HG02623 (cell line): Measurements from ENCODE around the gene PLEK2.
"Not testable (repeated sequence)": the region's sequence is repeated elsewhere in the genome, so short reads cannot be mapped to it uniquely, and the experiment has no call there.

ENCODE experiments used
- ATAC-seq: cut with Tn5 transposase; IDR thresholded peaks from one replicate; pipeline ENCODE4 v1.9.1; 2021; ENCODE audit warnings: moderate library complexity; ENCODE audit not compliant: unreplicated experiment

The PLEK2 gene

GRCh38 chr14:67365476-67365875 lies 46.5 kb downstream of the PLEK2 start:
- no peak for ATAC-seq

GRCh38 chr14:67360470-67361206 lies 51.3 kb downstream of the PLEK2 start:
- ATAC-seq = no peak

GRCh38 chr14:67359775-67360469 lies 52.0 kb downstream of the PLEK2 start, which contains the start of the genes ATP6V1D and EIF2S1:
ATP6V1D (minus strand) TSS chr14:67359804; CDS start chr14:67359698, 106 bp downstream.
EIF2S1 (plus strand) TSS chr14:67360328; CDS start chr14:67364768, 4,440 bp downstream.
- peak; percentile 86 for ATAC-seq

GRCh38 chr14:67358924-67359774 lies 52.8 kb downstream of the PLEK2 start:
- ATAC-seq = no peak

GRCh38 chr14:67357969-67358354 lies 54.0 kb downstream of the PLEK2 start:
- ATAC-seq = no peak

- ATAC-seq = no peak
These were observed 54.6 kb downstream of the PLEK2 start for GRCh38 chr14:67357186-67357968.

GRCh38 chr14:67352055-67352454 lies 59.9 kb downstream of the PLEK2 start:
- no peak for ATAC-seq

GRCh38 chr14:67345583-67345982 lies 66.4 kb downstream of the PLEK2 start:
- no peak for ATAC-seq

GRCh38 chr14:67343601-67344230 lies 68.2 kb downstream of the PLEK2 start:
- ATAC-seq = no peak

GRCh38 chr14:67341231-67341630 lies 70.7 kb downstream of the PLEK2 start:
- not testable (repeated sequence) for ATAC-seq
